ENCODE results near the gene SLC25A14.

- TF ChIP-seq POLR2A (IDR thresholded peaks at IDR 0.05) (no peak), CTCF (IDR thresholded peaks at IDR 0.05) (no peak), POLR2AphosphoS5 (IDR thresholded peaks at IDR 0.05) (no peak)
Measured at GRCh38 chrX:130299279-130300009, 40.3 kb upstream of the SLC25A14 start.

Data from prostate gland (tissue), 2 donors.